IMR-90 (cell line): Measurements from ENCODE around the gene STX19. TPM values are rescaled to one million over a fixed set of nuclear protein-coding genes. Genes with fewer than 3 reads are reported as not detected.

Experiments
- ATAC-seq: fragments of 200-7000 bp; cut with Tn5 transposase; 2 replicates; pipeline ENCODE4 v1.9.1; 2020; ENCODE audit warnings: low read depth, mild to moderate bottlenecking, moderate library complexity
- BruUV-seq: library from RNA; stranded (reverse); fragments of 400-500 nt; replicated peaks from 2 replicates; lab custom pipeline; 2021; lab: Mats Ljungman, UMichigan
- CTCF ChIA-PET: fragments of 300-600 bp; formaldehyde crosslinking; extraction: SDS; loops from one replicate; lab custom pipeline; 2021; ENCODE audit warnings: antibody characterized with exemption; lab: Yijun Ruan, JAX
- POLR2A ChIA-PET: fragments of 300-600 bp; sonication (Branson Sonifier 250); formaldehyde crosslinking; loops from one replicate; lab custom pipeline; 2022; ENCODE audit warnings: antibody characterized with exemption; ENCODE audit not compliant: unreplicated experiment; lab: Charles Lee
- DNase-seq: peaks from one replicate; pipeline ENCODE4 v3.0.0; 2013
- H2AFZ ChIP-seq: replicated peaks from 2 replicates; pipeline ENCODE3; 2013; ENCODE audit warnings: low read length, mild to moderate bottlenecking; ENCODE audit not compliant: poor library complexity
- H2AK5ac ChIP-seq: 2 replicates; pipeline ENCODE4 v1.6.1; 2013; ENCODE audit warnings: low read depth, low read length, inconsistent platforms
- H2AK9ac ChIP-seq: replicated peaks from 2 replicates; pipeline ENCODE3; 2013; ENCODE audit warnings: mild to moderate bottlenecking, low read depth, low read length, moderate library complexity; ENCODE audit not compliant: poor library complexity
- H2BK120ac ChIP-seq: 2 replicates; pipeline ENCODE4 v1.6.1; 2013; ENCODE audit warnings: low read depth, low read length, inconsistent platforms
- H2BK15ac ChIP-seq: 3 replicates; pipeline ENCODE4 v1.6.1; 2013; ENCODE audit warnings: low read depth, low read length, inconsistent platforms
- H2BK20ac ChIP-seq: 2 replicates; pipeline ENCODE4 v1.6.1; 2013; ENCODE audit warnings: low read depth, mild to moderate bottlenecking, inconsistent platforms, low read length, moderate library complexity
- H2BK5ac ChIP-seq: 2 replicates; pipeline ENCODE4 v1.6.1; 2013; ENCODE audit warnings: mild to moderate bottlenecking, low read depth, low read length, inconsistent platforms; ENCODE audit not compliant: poor library complexity, severe bottlenecking
- H3K14ac ChIP-seq: replicated peaks from 2 replicates; pipeline ENCODE4 v1.6.1; 2013; ENCODE audit warnings: low read depth, low read length, inconsistent platforms
- H3K18ac ChIP-seq: 2 replicates; pipeline ENCODE4 v1.6.1; 2013; ENCODE audit warnings: low read depth, low read length, control low read depth
- H3K23ac ChIP-seq: 2 replicates; pipeline ENCODE4 v1.6.1; 2013; ENCODE audit warnings: low read depth, low read length, inconsistent platforms
- H3K27ac ChIP-seq: 2 replicates; pipeline ENCODE4 v1.5.1; 2013; ENCODE audit warnings: mild to moderate bottlenecking, control low read depth, low read length; ENCODE audit not compliant: insufficient read depth
- H3K27me3 ChIP-seq: 2 replicates; pipeline ENCODE4 v1.6.1; 2013; ENCODE audit warnings: low read length; ENCODE audit not compliant: control insufficient read depth, insufficient read depth
- H3K36me3 ChIP-seq: 2 replicates; pipeline ENCODE4 v1.6.1; 2013; ENCODE audit warnings: low read length, mixed read lengths; ENCODE audit not compliant: control insufficient read depth, insufficient read depth
- H3K4ac ChIP-seq: 2 replicates; pipeline ENCODE4 v1.6.1; 2013; ENCODE audit warnings: low read depth, low read length, inconsistent platforms
- H3K4me1 ChIP-seq: 2 replicates; pipeline ENCODE4 v1.6.1; 2013; ENCODE audit warnings: low read length, mixed read lengths; ENCODE audit not compliant: control insufficient read depth, insufficient read depth
- H3K4me2 ChIP-seq: 2 replicates; pipeline ENCODE4 v1.6.1; 2013; ENCODE audit warnings: low read depth, mild to moderate bottlenecking, control low read depth, low read length, moderate library complexity
- H3K4me3 ChIP-seq: 2 replicates; pipeline ENCODE4 v1.5.1; 2013; ENCODE audit warnings: low read depth, mild to moderate bottlenecking, control low read depth, low read length, moderate library complexity; ENCODE audit not compliant: insufficient read depth
- H3K56ac ChIP-seq: 2 replicates; pipeline ENCODE4 v1.6.1; 2013; ENCODE audit warnings: low read length, inconsistent platforms; ENCODE audit not compliant: insufficient read depth; ENCODE audit errors: extremely low read depth
- H3K79me1 ChIP-seq, 2 experiments: 2 replicates each; pipeline ENCODE4 v1.6.1; 2013; ENCODE audit warnings: low read length in 2 of 2, inconsistent platforms in 1 of 2, low read depth in 1 of 2
- H3K9ac ChIP-seq: 2 replicates; pipeline ENCODE4 v1.6.1; 2013; ENCODE audit warnings: low read depth, low read length, control low read depth
- H3K9me1 ChIP-seq: 2 replicates; pipeline ENCODE4 v1.6.1; 2013; ENCODE audit warnings: low read length, inconsistent platforms; ENCODE audit not compliant: insufficient read depth
- H3K9me3 ChIP-seq: 2 replicates; pipeline ENCODE4 v1.6.1; 2013; ENCODE audit warnings: low read length; ENCODE audit not compliant: control insufficient read depth, insufficient read depth
- H4K20me1 ChIP-seq: 2 replicates; pipeline ENCODE4 v1.6.1; 2013; ENCODE audit warnings: low read length, inconsistent platforms; ENCODE audit not compliant: insufficient read depth
- H4K5ac ChIP-seq: 2 replicates; pipeline ENCODE4 v1.6.1; 2013; ENCODE audit warnings: mild to moderate bottlenecking, low read depth, low read length, control low read depth
- H4K8ac ChIP-seq, 2 experiments: 2 replicates each; pipeline ENCODE4 v1.6.1; 2013; ENCODE audit warnings: low read depth in 2 of 2, low read length in 2 of 2, control low read depth in 1 of 2, inconsistent platforms in 1 of 2
- H4K91ac ChIP-seq: 2 replicates; pipeline ENCODE4 v1.6.1; 2013; ENCODE audit warnings: low read depth, low read length, inconsistent platforms; ENCODE audit not compliant: insufficient read depth
- BHLHE40 ChIP-seq: fragments of 150-350 bp; IDR thresholded peaks from 2 replicates; pipeline ENCODE4 v1.6.1; 2016; ENCODE audit warnings: mild to moderate bottlenecking, low read depth, low read length
- CEBPB ChIP-seq: IDR thresholded peaks from 2 replicates; pipeline ENCODE4 v1.6.1; 2012; ENCODE audit warnings: low read depth, low read length, improper control_type of control experiment
- CHD1 ChIP-seq: IDR thresholded peaks from 2 replicates; pipeline ENCODE4 v1.6.1; 2012; ENCODE audit warnings: low read depth, low read length, improper control_type of control experiment
- ELK1 ChIP-seq: fragments of 150-350 bp; IDR thresholded peaks from 2 replicates; pipeline ENCODE4 v1.6.1; 2016; ENCODE audit warnings: low read depth, mild to moderate bottlenecking, low read length, moderate library complexity, borderline replicate concordance
- FOS ChIP-seq: fragments of 150-350 bp; IDR thresholded peaks from 2 replicates; pipeline ENCODE4 v1.6.1; 2016; ENCODE audit warnings: low read depth, low read length
- MAFK ChIP-seq: IDR thresholded peaks from 2 replicates; pipeline ENCODE4 v1.6.1; 2012; ENCODE audit warnings: low read depth, low read length, improper control_type of control experiment
- MAZ ChIP-seq: IDR thresholded peaks from 2 replicates; pipeline ENCODE4 v1.6.1; 2012; ENCODE audit warnings: low read depth, mild to moderate bottlenecking, low read length, improper control_type of control experiment, moderate library complexity, borderline replicate concordance
- MXI1 ChIP-seq: IDR thresholded peaks from 2 replicates; pipeline ENCODE4 v1.6.1; 2012; ENCODE audit warnings: low read depth, mild to moderate bottlenecking, low read length, moderate library complexity, borderline replicate concordance
- NFE2L2 ChIP-seq: fragments of 150-350 bp; IDR thresholded peaks from 2 replicates; pipeline ENCODE4 v1.6.1; 2016; ENCODE audit warnings: low read depth, mild to moderate bottlenecking, low read length
- POLR2A ChIP-seq: IDR thresholded peaks from 2 replicates; pipeline ENCODE4 v1.6.1; 2012; ENCODE audit warnings: mild to moderate bottlenecking, low read depth, low read length
- RAD21 ChIP-seq: IDR thresholded peaks from 2 replicates; pipeline ENCODE4 v1.6.1; 2012; ENCODE audit warnings: low read length, improper control_type of control experiment
- RCOR1 ChIP-seq: IDR thresholded peaks from 2 replicates; pipeline ENCODE4 v1.6.1; 2012; ENCODE audit warnings: mild to moderate bottlenecking, low read length, improper control_type of control experiment; ENCODE audit not compliant: insufficient replicate concordance
- RFX5 ChIP-seq: IDR thresholded peaks from 2 replicates; pipeline ENCODE4 v1.8.0; 2012; ENCODE audit warnings: low read depth, mild to moderate bottlenecking, low read length, moderate library complexity
- SMC3 ChIP-seq: fragments of 150-350 bp; IDR thresholded peaks from 2 replicates; pipeline ENCODE4 v1.6.1; 2016; ENCODE audit warnings: low read depth, mild to moderate bottlenecking, antibody characterized with exemption, low read length, moderate library complexity
- WGBS, 2 experiments: methylation state at CpG; one replicate each; pipeline versions ENCODE4 v1.1.5 to v1.1.7; 2013; ENCODE audit warnings: missing lambda C conversion rate in 2 of 2; ENCODE audit not compliant: insufficient read length in 1 of 2; ENCODE audit errors: extremely low coverage in 2 of 2; 5-methylcytosine and 5-hydroxymethylcytosine counted together
- dilution Hi-C: fragments of 300-500 bp; cut with HindIII; formaldehyde crosslinking; loops from one replicate; pipeline ENCODE4 v1.14.3; 2018; ENCODE audit warnings: low sequenced_read_pairs; ENCODE audit not compliant: unreplicated experiment
- in situ Hi-C: fragments of 300-500 bp; cut with MboI; formaldehyde crosslinking; loops from 3 replicates; pipeline ENCODE4 v1.14.3; 2019; ENCODE audit warnings: low sequenced_read_pairs, inconsistent platforms, mixed read lengths
- intact Hi-C: fragments of 100-400 bp; cut with micrococcal nuclease; formaldehyde crosslinking; loops from 2 replicates; pipeline ENCODE4 v1.10.0; 2022
- polyA plus RNA-seq, 3 experiments: library from polyadenylated mRNA; depleted of rRNA; stranded (reverse); fragments of >200 nt; gene quantifications; 2 replicates each; pipeline ENCODE4 v1.2.3, GENCODE V29; 2012; ENCODE audit warnings: low replicate concordance in 1 of 3
- total RNA-seq: library from RNA; depleted of rRNA; stranded (reverse); fragments of >200 nt; gene quantifications from 2 replicates; pipeline ENCODE4 v1.2.3, GENCODE V29; 2012
- TF ChIP-seq, protein P1 (sequence below): fragments of 150-350 bp; IDR thresholded peaks from 2 replicates; pipeline ENCODE4 v1.6.1; 2017; ENCODE audit warnings: mild to moderate bottlenecking, antibody characterized with exemption, low read length, low read depth
- TF ChIP-seq, protein P2 (sequence below): conservative IDR thresholded peaks from 2 replicates; pipeline ENCODE4 v1.5.1; 2012; ENCODE audit warnings: mild to moderate bottlenecking, low read depth, low read length, improper control_type of control experiment

STX19 gene
- total and polyA plus RNA-seq, 2 of the 4 experiments (the other 2 are of a cell fraction), result not detected

GRCh38 chr3:93984618-93985017 lies 43.8 kb downstream of the STX19 start:
- ChIA-PET CTCF (no interaction called here), POLR2A (no interaction called here)
- Histone ChIP-seq H2AK5ac (no peak overlapping the region), H3K56ac (no peak overlapping the region), H3K9me1 (peaks cover 6% of the 10 kb centered on the region; the same call in 1 of the 2 replicates), H3K4me2 (no peak overlapping the region), H3K18ac (no peak overlapping the region), H3K36me3 (no peaks in the 10 kb centered on the region), H4K5ac (no peak overlapping the region), H2AFZ (no peak overlapping the region), H3K4ac (no peak overlapping the region), H3K9me3 (no peaks in the 10 kb centered on the region), H3K27me3 (no peaks in the 10 kb centered on the region), H3K14ac (no peak overlapping the region), H3K4me1 (peaks cover 4% of the 10 kb centered on the region), H4K91ac (no peak overlapping the region), H3K4me3 (no peak overlapping the region), H2BK20ac (no peak overlapping the region), H2AK9ac (no peak overlapping the region), H2BK120ac (no peak overlapping the region), H4K20me1 (no peaks in the 10 kb centered on the region), H2BK5ac (no peak overlapping the region), H4K8ac (no peak overlapping the region), H2BK15ac (no peak overlapping the region), H3K9ac (no peak overlapping the region), H3K23ac (no peak overlapping the region), H3K79me1 (peaks cover 7 to 25% of the 10 kb centered on the region in 2 experiments), H3K27ac (no peak overlapping the region)
- no peak for ATAC-seq
- no peak for TF ChIP-seq CHD1
- TF ChIP-seq FOS, result no peak
- TF ChIP-seq BHLHE40, result no peak
- TF ChIP-seq ELK1, result no peak
- TF ChIP-seq RAD21, result no peak
- TF ChIP-seq MXI1, result no peak
- TF ChIP-seq NFE2L2, result no peak
- TF ChIP-seq POLR2A, result no peak
- no peak for TF ChIP-seq SMC3
- TF ChIP-seq CEBPB, result no peak
- TF ChIP-seq MAZ, result no peak
- no peak for TF ChIP-seq RCOR1
- TF ChIP-seq, protein P1, sequence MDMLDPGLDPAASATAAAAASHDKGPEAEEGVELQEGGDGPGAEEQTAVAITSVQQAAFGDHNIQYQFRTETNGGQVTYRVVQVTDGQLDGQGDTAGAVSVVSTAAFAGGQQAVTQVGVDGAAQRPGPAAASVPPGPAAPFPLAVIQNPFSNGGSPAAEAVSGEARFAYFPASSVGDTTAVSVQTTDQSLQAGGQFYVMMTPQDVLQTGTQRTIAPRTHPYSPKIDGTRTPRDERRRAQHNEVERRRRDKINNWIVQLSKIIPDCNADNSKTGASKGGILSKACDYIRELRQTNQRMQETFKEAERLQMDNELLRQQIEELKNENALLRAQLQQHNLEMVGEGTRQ, result no peak
- TF ChIP-seq RFX5, result no peak
- no peak for TF ChIP-seq MAFK
- TF ChIP-seq, protein P2, sequence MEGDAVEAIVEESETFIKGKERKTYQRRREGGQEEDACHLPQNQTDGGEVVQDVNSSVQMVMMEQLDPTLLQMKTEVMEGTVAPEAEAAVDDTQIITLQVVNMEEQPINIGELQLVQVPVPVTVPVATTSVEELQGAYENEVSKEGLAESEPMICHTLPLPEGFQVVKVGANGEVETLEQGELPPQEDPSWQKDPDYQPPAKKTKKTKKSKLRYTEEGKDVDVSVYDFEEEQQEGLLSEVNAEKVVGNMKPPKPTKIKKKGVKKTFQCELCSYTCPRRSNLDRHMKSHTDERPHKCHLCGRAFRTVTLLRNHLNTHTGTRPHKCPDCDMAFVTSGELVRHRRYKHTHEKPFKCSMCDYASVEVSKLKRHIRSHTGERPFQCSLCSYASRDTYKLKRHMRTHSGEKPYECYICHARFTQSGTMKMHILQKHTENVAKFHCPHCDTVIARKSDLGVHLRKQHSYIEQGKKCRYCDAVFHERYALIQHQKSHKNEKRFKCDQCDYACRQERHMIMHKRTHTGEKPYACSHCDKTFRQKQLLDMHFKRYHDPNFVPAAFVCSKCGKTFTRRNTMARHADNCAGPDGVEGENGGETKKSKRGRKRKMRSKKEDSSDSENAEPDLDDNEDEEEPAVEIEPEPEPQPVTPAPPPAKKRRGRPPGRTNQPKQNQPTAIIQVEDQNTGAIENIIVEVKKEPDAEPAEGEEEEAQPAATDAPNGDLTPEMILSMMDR, result no peak
- no TSS peak for BruUV-seq
- intact Hi-C loops (no loop called here), in situ Hi-C loops (no loop called here), dilution Hi-C loops (no loop called here)
- 86% methylated on average over 1 of the region's 5 CpGs; no CpG with 5 or more reads in 1 of the 2 experiments for WGBS, 2 experiments
- no peak for DNase-seq
